Neutrophil (primary cell): Measurements from ENCODE around the gene DYRK1A.

ENCODE experiments used
- H3K27ac ChIP-seq: fragments of 200-600 bp; sonication (generic); 2 replicates; pipeline ENCODE4 v1.5.1; 2016; ENCODE audit warnings: mild to moderate bottlenecking, moderate library complexity
- H3K27me3 ChIP-seq: fragments of 200-600 bp; sonication (generic); 2 replicates; pipeline ENCODE4 v1.6.0; 2016; ENCODE audit warnings: mild to moderate bottlenecking
- H3K36me3 ChIP-seq: fragments of 200-600 bp; sonication (generic); 2 replicates; pipeline ENCODE4 v1.5.1; 2017
- H3K4me1 ChIP-seq, 2 experiments: fragments of 200-600 bp in 1 of 2; sonication (generic) in 1 of 2; 1 replicate in 1 of 2; 2 replicates in 1 of 2; pipeline versions ENCODE4 v1.5.1 to v1.6.1; 2013 to 2016; ENCODE audit warnings: low read depth in 1 of 2, low read length in 1 of 2, mild to moderate bottlenecking in 1 of 2, moderate library complexity in 1 of 2; ENCODE audit not compliant: control insufficient read depth in 1 of 2, insufficient read depth in 1 of 2
- H3K4me3 ChIP-seq, 2 experiments: fragments of 200-600 bp in 1 of 2; sonication (generic) in 1 of 2; 1 replicate in 1 of 2; 2 replicates in 1 of 2; pipeline ENCODE4 v1.5.1; 2013 to 2016; ENCODE audit warnings: low read depth in 1 of 2, low read length in 1 of 2, mild to moderate bottlenecking in 1 of 2, moderate library complexity in 1 of 2
- H3K9me3 ChIP-seq: fragments of 200-600 bp; sonication (generic); 2 replicates; pipeline ENCODE4 v1.5.1; 2016
- TF ChIP-seq, protein P1 (sequence below): fragments of 200-600 bp; sonication (generic); IDR thresholded peaks from 2 replicates; pipeline ENCODE4 v1.5.1; 2016; ENCODE audit warnings: antibody characterized with exemption

Gene DYRK1A

DNA sequence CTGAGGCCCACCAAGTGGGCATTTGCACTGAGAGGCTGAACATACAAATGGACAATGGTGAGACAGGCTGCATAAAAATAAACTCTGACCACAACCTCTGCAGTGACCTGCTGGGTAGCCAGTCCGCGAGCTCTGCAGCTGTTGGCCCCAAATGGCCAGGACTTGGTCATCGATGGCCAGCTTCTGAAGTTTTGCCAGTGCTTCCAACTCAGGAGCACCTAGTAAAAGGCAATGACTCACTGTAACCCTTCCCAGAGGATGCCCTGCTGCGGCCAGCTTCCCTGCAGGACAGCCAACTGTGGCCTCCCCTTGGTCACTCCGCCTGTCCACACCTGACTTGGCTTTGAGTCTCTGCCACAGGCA, 185.4 kb downstream of the DYRK1A start:
- Histone ChIP-seq H3K4me1 (peaks cover 0 to under 1% of the 10 kb centered on the region in 2 experiments), H3K4me3 (no peak overlapping the region), H3K27ac (no peak overlapping the region), H3K36me3 (no peaks in the 10 kb centered on the region), H3K9me3 (no peaks in the 10 kb centered on the region), H3K27me3 (peaks cover 20% of the 10 kb centered on the region)
- TF ChIP-seq, protein P1, sequence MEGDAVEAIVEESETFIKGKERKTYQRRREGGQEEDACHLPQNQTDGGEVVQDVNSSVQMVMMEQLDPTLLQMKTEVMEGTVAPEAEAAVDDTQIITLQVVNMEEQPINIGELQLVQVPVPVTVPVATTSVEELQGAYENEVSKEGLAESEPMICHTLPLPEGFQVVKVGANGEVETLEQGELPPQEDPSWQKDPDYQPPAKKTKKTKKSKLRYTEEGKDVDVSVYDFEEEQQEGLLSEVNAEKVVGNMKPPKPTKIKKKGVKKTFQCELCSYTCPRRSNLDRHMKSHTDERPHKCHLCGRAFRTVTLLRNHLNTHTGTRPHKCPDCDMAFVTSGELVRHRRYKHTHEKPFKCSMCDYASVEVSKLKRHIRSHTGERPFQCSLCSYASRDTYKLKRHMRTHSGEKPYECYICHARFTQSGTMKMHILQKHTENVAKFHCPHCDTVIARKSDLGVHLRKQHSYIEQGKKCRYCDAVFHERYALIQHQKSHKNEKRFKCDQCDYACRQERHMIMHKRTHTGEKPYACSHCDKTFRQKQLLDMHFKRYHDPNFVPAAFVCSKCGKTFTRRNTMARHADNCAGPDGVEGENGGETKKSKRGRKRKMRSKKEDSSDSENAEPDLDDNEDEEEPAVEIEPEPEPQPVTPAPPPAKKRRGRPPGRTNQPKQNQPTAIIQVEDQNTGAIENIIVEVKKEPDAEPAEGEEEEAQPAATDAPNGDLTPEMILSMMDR, result no peak

DNA sequence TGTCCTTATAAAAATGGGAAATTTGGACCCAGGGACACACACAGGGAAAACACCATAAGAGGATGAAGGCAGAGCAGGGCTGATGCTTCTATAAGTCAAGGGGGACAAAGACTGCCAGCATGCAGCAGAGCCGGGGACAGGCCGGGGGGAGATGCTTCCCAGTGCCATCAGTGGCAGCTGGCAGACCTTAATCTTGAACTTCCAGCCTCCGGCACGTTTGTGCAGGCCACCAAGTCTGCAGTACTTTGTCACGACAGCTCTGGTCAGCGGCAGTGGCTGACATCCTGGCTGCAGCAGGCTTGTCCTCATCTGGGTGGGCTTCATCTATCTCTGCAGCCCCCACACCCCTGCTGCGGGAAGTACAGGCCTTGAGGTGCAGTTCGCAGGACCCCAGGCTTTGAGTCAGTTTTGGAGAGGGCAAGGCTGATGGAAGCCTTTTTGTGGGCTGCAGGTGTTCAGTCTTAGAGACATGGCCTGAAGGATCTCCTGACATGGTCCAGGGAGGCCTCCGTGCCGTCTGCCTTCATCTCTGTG, 186.0 kb downstream of the DYRK1A start:
- Histone ChIP-seq H3K4me1 (no peaks in the 10 kb centered on the region), H3K9me3 (no peaks in the 10 kb centered on the region), H3K36me3 (no peaks in the 10 kb centered on the region), H3K27ac (no peak overlapping the region), H3K27me3 (peaks cover 14% of the 10 kb centered on the region), H3K4me3 (no peak overlapping the region)
- TF ChIP-seq, protein P1, result no peak

DNA sequence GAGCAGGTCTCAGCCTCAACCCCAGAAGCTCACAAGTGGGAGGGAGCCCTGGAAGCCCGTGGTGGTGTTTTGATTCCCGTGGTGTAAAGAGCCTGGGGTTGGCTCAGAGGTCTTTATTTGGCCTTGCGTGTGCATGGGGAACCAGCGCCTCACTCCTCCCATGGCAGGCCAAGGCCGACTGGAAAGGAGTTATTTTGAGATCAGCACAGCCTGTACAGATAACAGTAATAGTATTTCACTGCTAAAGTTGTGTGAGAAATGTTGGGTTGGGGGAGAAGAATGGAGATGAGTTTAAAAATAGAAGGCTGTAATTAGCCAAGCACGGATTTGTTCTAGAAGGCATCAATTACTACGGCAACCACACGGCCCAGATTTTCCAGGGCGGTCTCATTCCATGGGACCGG, 186.5 kb downstream of the DYRK1A start:
- H3K4me1 ChIP-seq, result no peaks in the 10 kb centered on the region
- no peaks in the 10 kb centered on the region for H3K9me3 ChIP-seq
- H3K36me3 ChIP-seq, result no peaks in the 10 kb centered on the region
- TF ChIP-seq, protein P1, result no peak
- H3K27me3 ChIP-seq, result peaks cover 9% of the 10 kb centered on the region
- no peak overlapping the region for H3K27ac ChIP-seq
- no peak overlapping the region for H3K4me3 ChIP-seq

DNA sequence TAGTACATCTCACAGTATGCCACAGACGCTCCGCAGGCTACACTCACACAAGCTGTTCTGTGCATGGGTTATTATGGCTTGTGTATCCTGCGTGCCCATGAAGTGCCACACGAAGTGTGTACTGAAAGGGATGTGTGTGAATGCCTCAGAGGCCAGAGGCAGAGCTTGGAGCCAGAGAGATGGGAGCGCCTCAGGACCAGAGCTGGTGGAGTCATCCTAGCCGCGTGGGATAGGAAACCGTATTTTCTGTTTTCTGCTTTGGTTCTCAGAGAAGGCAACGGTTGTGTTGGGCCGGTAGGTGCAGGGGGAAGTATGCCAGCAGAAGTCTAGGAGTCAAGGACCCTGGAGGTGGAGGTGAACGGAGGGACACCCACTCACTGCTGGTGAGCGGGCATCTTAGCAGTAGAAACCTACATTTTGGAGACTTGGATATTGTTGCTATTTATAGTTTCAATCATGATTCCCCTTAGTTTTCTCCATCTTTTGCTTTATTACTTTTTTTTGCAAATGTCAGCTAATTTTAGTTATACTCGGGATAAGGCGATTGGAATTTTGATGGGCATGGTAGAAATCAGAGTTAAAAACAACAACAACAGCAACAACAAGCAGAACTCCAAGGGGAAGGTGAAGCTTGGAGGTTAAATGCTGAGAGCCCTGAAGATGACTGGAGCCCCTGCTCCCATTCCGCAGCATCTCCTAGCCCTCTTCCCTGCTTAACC, 188.2 kb downstream of the DYRK1A start:
- no peaks in the 10 kb centered on the region for H3K36me3 ChIP-seq
- no peak overlapping the region for H3K4me3 ChIP-seq
- no peaks in the 10 kb centered on the region for H3K27me3 ChIP-seq
- H3K4me1 ChIP-seq, result no peaks in the 10 kb centered on the region
- TF ChIP-seq, protein P1, result no peak
- no peak overlapping the region for H3K27ac ChIP-seq
- H3K9me3 ChIP-seq, result no peaks in the 10 kb centered on the region

DNA sequence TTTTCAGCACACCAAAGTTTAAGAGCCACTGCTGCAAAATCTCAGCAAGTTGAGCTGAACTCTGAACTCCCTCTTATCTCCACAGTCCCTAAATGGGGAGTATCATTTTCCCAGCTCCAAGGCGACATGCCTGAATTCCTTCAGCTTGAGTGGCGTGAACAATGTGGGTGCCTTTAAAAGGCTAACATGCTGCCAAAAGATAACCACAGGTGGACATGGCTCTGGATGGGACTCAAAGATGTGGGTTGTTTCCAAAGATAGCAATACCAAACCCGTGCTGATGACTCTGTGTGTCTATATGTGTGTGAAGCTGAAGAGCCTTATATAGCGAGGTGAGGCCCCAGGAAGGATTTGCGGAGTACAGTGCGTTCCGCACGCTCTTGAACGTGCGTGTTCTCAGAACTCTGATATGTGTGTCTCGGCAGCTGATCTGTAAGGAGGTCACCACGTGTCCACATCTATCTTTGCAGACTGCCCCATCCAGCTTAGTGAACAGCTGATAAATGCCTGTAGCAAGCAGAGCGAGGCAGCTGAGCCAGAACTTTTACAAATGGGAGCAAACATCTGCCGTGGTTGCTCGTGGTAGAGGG, 189.2 kb downstream of the DYRK1A start:
- H3K4me3 ChIP-seq, result no peak overlapping the region
- no peak overlapping the region for H3K27ac ChIP-seq
- H3K9me3 ChIP-seq, result no peaks in the 10 kb centered on the region
- H3K36me3 ChIP-seq, result no peaks in the 10 kb centered on the region
- H3K27me3 ChIP-seq, result no peaks in the 10 kb centered on the region
- no peaks in the 10 kb centered on the region for H3K4me1 ChIP-seq
- TF ChIP-seq, protein P1, result no peak
